ENCODE results near the gene GBA2. TPM values are rescaled to one million over a fixed set of nuclear protein-coding genes. Genes with fewer than 3 reads are reported as not detected.

GBA2 gene
- polyA plus RNA-seq, 1 of the 3 experiments (the other 2 are of a cell fraction), result 71.5 TPM

GRCh38 chr9:35778496-35778895 is 29.5 kb upstream of the GBA2 start (continued):
- TF ChIP-seq, protein P1, sequence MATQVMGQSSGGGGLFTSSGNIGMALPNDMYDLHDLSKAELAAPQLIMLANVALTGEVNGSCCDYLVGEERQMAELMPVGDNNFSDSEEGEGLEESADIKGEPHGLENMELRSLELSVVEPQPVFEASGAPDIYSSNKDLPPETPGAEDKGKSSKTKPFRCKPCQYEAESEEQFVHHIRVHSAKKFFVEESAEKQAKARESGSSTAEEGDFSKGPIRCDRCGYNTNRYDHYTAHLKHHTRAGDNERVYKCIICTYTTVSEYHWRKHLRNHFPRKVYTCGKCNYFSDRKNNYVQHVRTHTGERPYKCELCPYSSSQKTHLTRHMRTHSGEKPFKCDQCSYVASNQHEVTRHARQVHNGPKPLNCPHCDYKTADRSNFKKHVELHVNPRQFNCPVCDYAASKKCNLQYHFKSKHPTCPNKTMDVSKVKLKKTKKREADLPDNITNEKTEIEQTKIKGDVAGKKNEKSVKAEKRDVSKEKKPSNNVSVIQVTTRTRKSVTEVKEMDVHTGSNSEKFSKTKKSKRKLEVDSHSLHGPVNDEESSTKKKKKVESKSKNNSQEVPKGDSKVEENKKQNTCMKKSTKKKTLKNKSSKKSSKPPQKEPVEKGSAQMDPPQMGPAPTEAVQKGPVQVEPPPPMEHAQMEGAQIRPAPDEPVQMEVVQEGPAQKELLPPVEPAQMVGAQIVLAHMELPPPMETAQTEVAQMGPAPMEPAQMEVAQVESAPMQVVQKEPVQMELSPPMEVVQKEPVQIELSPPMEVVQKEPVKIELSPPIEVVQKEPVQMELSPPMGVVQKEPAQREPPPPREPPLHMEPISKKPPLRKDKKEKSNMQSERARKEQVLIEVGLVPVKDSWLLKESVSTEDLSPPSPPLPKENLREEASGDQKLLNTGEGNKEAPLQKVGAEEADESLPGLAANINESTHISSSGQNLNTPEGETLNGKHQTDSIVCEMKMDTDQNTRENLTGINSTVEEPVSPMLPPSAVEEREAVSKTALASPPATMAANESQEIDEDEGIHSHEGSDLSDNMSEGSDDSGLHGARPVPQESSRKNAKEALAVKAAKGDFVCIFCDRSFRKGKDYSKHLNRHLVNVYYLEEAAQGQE (IDR thresholded peaks at IDR 0.05; ENCODE audit: low read depth, low read length), result no peak
- TF ChIP-seq NRF1 (IDR thresholded peaks at IDR 0.05; ENCODE audit: low read depth, low read length), result no peak

- CTCF ChIA-PET, result interaction anchor here (1.3 to 3.3 kb wide), 5 partner anchors 14 to 169 kb away, joined by 3 to 16 read pairs (median 6); no protein-coding TSS in a partner anchor
- POLR2A ChIA-PET, result no interaction called here
Observed at GRCh38 chr9:35776018-35776417, 27.0 kb upstream of the GBA2 start.

More at GRCh38 chr9:35776018-35776417, 27.0 kb upstream of the GBA2 start:
- H3K4me1 ChIP-seq (ENCODE audit: control insufficient read depth in 1 of 2, insufficient read depth in 2 of 2, low read depth in 1 of 2, low read length in 1 of 2), result peaks cover 2 to 4% of the 10 kb centered on the region in 2 experiments; a peak in 3 of 4 replicates
- no peaks in the 10 kb centered on the region for H3F3A ChIP-seq (replicated peaks; ENCODE audit: insufficient read depth)
- H3K4me3 ChIP-seq (ENCODE audit: low read depth in 2 of 2, low read length in 1 of 2), result no peak overlapping the region
- TF ChIP-seq POLR2AphosphoS5 (IDR thresholded peaks at IDR 0.05; ENCODE audit: low read depth, low read length), result no peak
- TF ChIP-seq, protein P2, sequence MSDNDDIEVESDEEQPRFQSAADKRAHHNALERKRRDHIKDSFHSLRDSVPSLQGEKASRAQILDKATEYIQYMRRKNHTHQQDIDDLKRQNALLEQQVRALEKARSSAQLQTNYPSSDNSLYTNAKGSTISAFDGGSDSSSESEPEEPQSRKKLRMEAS (IDR thresholded peaks at IDR 0.05; ENCODE audit: low read depth), result no peak
- TF ChIP-seq, protein P3, sequence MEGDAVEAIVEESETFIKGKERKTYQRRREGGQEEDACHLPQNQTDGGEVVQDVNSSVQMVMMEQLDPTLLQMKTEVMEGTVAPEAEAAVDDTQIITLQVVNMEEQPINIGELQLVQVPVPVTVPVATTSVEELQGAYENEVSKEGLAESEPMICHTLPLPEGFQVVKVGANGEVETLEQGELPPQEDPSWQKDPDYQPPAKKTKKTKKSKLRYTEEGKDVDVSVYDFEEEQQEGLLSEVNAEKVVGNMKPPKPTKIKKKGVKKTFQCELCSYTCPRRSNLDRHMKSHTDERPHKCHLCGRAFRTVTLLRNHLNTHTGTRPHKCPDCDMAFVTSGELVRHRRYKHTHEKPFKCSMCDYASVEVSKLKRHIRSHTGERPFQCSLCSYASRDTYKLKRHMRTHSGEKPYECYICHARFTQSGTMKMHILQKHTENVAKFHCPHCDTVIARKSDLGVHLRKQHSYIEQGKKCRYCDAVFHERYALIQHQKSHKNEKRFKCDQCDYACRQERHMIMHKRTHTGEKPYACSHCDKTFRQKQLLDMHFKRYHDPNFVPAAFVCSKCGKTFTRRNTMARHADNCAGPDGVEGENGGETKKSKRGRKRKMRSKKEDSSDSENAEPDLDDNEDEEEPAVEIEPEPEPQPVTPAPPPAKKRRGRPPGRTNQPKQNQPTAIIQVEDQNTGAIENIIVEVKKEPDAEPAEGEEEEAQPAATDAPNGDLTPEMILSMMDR (IDR thresholded peaks at IDR 0.05), result no peak
- no peak for TF ChIP-seq EZH2phosphoT487 (IDR thresholded peaks at IDR 0.05; ENCODE audit: borderline replicate concordance, low read depth)
- no peak for TF ChIP-seq TAF1 (IDR thresholded peaks at IDR 0.05; ENCODE audit: borderline replicate concordance, low read depth, low read length)
- TF ChIP-seq, protein P4, sequence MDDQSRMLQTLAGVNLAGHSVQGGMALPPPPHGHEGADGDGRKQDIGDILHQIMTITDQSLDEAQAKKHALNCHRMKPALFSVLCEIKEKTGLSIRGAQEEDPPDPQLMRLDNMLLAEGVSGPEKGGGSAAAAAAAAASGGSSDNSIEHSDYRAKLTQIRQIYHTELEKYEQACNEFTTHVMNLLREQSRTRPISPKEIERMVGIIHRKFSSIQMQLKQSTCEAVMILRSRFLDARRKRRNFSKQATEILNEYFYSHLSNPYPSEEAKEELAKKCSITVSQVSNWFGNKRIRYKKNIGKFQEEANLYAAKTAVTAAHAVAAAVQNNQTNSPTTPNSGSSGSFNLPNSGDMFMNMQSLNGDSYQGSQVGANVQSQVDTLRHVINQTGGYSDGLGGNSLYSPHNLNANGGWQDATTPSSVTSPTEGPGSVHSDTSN (IDR thresholded peaks at IDR 0.05), result no peak
- TF ChIP-seq JUND (IDR thresholded peaks at IDR 0.05), result no peak
- TF ChIP-seq MXI1 (IDR thresholded peaks at IDR 0.05; ENCODE audit: low read depth, low read length), result no peak
- TF ChIP-seq YY1 (IDR thresholded peaks at IDR 0.05; ENCODE audit: low read depth), result no peak
- no peak for TF ChIP-seq TEAD4 (IDR thresholded peaks at IDR 0.05; ENCODE audit: borderline replicate concordance, insufficient read depth)
- no peak for TF ChIP-seq ELF1 (IDR thresholded peaks at IDR 0.05)
- no peak for TF ChIP-seq NFIC (IDR thresholded peaks at IDR 0.05; ENCODE audit: borderline replicate concordance)
- TF ChIP-seq EP300 (IDR thresholded peaks at IDR 0.05; ENCODE audit: borderline replicate concordance in 1 of 2, low read depth in 1 of 2, low read length in 1 of 2), result no peak
- no peak for TF ChIP-seq FOXJ3 (CRISPR knock-in tag; IDR thresholded peaks at IDR 0.05)
- H3K27me3 ChIP-seq (ENCODE audit: insufficient read depth), result no peaks in the 10 kb centered on the region
- no peak overlapping the region for H3K27ac ChIP-seq (ENCODE audit: low read depth in 2 of 2, low read length in 1 of 2)
- no peaks in the 10 kb centered on the region for H4K20me1 ChIP-seq (ENCODE audit: insufficient read depth)
- no peaks in the 10 kb centered on the region for H3K79me2 ChIP-seq (ENCODE audit: insufficient read depth)
- H3K9me3 ChIP-seq, result no peaks in the 10 kb centered on the region
- no peaks in the 10 kb centered on the region for H3K9me2 ChIP-seq
- H2AFZ ChIP-seq (ENCODE audit: low read depth), result no peak overlapping the region
- H3K36me3 ChIP-seq (replicated peaks in 1 of 2; ENCODE audit: control insufficient read depth in 1 of 2, insufficient read depth in 2 of 2, low read length in 1 of 2), result no peaks in the 10 kb centered on the region
- H3K9ac ChIP-seq, result no peak overlapping the region
- no peak for DNase-seq
- no peak overlapping the region for H3K4me2 ChIP-seq
- 94% methylated on average over 4 of the region's 4 CpGs for WGBS (ENCODE audit: low lambda C conversion rate)

Data from SK-N-SH (cell line).